ENCODE results near the gene RASAL1.

Gene RASAL1

DNA sequence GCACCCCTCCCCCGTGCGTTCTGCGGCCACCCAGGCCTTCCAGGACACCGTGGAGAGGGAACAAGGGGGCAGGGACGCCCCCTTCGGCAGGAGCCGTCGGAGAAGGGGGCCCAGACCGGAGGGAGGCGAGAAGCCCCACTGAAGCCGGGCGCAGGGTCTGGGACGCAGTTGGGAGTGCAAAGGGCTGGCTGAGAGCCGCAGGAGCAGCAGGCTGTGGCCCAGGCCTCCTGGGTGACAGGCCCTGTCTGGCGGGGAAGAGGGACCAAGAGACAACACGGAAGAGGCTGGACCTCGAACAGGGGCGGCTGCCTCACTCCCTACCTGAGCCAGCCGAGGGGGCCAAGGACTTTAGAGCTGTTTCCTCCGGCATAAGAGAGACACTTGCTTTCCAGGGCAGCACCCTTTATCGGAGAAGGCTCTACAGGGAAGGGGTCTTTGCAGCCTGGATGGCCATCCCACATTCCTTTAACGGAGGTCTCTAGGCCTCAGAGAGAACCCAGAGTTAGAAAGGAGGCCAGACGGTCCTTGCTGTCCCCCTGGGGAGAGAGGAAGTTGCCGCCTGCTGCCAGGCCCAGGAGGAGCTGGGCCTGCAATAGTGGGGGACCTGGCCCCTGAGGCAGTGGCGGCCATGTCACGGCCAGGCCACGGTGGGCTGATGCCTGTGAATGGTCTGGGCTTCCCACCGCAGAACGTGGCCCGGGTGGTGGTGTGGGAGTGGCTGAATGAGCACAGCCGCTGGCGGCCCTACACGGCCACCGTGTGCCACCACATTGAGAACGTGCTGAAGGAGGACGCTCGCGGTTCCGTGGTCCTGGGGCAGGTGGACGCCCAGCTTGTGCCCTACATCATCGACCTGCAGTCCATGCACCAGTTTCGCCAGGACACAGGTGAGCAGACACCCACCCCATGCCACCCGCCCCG, 77.7 kb downstream of the RASAL1 start:
- DNase-seq (ENCODE audit: low read depth, low spot score), result no peak

DNA sequence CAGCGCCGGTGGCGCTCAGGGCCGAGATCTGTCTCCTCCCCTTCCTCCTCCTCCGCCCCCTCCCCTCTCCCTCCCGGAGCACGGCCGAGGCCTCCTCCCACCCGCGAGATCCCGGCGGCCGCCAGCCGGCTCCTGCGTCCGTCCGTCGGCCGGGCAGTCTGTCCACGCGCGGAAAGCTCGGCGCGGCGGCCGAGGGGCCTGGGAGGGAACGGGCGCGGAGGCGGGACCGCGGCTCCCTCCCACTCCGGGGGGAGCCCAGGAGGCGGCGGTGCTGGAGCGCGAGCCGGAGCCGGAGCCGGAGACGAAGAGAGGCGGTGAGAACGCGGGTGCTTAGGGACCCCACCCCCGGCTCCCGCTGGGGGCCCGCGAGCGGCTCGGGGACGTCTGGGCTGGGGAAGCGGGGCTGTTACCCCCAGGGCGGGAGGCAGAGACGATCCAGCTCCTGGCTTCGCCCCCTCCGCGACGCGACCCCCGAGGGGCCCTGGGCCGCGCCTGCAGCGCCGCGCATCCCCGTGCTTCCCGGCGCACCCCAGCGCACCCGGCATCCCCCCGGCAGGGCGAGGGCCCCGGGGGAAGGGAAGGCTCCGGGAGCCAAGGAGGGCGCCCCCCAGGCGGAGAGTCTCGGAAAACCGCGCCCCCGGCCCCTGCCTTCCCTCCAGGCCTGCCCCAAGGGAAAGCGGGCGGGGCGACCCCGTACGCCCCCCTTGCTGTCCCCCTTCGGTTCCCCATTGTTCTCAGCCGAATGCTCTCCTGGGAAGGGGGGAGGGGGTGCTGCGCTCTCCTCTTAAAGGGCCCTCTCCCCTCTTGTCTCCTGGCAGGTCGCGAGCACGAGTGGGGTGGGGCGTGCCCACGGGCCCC, 78.7 kb downstream of the RASAL1 start, which contains the start of gene DTX1:
Gene DTX1 (plus strand): TSS at position 100 of the 858 bp plus-strand sequence. CDS start 1,463 bp downstream, outside the sequence.
- DNase-seq (ENCODE audit: low read depth, low spot score), result no peak

DNA sequence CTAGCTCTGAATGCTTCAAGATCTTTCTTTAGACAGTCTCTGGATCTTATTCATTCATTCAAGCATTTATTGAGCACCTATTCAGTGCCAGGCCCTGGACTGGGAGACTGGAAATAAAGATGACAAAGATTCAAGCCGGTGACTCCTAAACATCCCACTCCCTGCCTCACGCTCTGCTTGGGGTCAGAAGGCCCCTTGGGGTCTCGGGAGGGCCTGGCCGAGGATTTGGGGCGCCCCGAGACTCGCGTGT, 79.3 kb downstream of the RASAL1 start:
- no peak for DNase-seq (ENCODE audit: low read depth, low spot score)

DNA sequence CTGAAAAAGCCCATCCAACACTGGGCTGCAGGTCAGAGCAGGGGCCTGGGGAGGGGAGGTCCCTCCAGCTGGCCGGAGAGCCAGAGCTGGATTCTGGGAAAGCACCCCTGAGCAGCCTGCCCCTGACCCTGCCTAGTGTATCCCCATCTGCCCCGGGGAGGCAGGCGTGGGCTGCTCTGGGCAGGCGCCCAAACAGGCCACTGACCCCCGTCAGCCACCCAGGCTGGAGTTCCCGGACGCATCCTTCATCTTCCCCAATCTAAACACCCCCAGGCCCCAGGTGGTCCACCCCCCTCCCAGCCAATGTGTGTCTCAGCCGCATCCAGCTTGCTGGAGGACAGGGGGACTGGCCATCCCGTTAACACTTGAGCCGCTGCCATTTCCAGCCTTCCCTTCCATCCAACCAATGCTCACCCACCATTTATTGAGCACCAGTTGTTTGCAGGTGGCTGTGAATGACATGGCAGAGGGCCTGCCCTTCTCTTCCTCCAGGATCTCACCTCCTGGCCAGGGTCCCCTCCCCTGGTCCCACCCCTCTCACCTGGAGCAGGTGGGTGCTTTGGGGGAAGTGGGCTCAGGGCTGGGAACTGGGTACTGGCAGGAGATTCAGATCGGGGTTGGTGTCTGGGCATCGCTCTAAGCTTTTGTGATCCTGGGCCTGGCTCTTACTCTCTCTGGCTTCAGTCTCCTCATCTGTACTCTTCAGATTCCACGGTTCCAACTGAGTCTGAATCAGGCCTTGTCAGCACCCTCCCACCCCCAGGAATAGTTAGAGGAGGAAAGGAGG, 79.8 kb downstream of the RASAL1 start:
- no peak for DNase-seq (ENCODE audit: low read depth, low spot score)

DNA sequence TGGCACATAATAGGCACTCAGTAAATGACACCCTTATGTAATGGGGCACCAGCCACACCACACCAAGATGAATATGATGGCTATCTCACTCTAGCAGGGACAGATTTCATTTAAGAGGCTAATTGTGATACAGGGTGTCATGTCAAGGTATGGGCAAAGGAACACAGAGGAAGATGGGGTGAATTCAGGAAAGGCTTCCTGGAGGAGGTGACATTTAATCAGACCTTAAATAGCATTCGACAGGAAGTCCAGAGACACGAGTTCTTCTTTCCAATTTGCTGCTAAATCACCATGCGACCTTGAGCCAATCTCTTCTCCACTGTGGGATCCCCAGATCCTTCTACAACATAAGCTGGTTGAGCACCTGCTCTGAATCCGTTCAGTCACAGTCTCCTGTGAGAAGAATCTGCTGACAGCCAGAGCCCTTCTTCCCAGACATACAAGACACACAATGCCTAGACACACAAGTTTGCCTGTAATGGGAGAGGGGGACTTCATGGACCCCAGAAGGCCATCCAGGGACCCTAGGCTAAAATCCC, 80.5 kb downstream of the RASAL1 start:
- no peak for DNase-seq (ENCODE audit: low read depth, low spot score)

DNA sequence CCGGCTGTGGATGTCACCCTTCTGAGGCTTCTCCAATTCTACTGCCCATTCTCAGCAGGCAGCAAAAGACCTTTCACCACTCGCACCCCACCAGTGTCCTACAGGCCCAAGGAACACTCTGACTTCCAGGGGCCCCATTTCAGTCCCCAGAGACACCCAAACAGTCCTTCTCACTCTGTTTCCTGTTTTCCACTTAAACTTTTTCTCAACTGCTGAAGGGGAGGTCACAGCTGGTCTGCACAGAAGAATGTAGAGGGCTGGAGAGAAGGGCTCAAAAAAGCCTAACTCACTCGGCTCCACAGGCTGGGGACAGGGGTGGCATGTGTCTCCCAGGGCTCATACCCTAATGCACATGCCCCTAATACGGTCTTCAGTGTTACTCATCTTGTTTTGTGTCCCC, 83.2 kb downstream of the RASAL1 start:
- DNase-seq (ENCODE audit: low read depth, low spot score), result no peak

DNA sequence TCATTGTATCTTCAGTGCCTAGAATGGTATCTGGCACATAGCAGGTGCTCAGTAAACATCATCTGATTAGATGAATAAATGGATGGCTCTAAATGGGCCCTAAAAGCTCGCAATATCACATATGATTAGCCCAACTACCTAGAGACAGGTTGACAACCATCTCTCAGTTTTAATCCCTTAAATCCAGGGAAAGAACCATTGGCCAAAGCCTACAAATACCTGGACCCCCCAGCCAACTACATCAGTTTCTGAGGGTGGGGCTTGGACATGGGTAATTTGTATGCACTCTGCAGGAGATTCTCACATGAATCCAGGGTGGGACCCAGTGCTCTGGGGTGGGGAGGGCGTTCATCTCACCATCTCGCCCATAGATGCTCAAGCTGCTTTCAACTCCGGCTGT, 83.8 kb downstream of the RASAL1 start:
- DNase-seq (ENCODE audit: low read depth, low spot score), result no peak

DNA sequence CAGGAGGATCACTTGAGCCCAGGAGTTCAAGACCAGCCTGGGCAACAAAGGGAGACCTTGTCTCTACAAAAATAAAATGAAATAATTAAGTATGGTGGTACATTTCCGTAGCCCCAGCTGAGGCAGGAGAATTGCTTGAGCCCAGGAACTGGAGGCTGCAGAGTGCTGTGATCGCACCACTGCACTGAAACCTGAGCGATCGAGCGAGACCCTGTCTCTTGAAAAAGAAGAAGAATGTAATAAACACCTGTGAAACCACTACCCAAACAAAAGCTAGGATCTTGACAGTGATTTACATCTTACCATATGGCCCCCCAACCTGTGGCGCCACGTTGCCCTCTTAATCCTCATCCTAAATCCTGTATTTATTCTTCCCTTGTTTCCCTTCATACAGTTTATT, 84.8 kb downstream of the RASAL1 start:
- DNase-seq (ENCODE audit: low read depth, low spot score), result no peak

DNA sequence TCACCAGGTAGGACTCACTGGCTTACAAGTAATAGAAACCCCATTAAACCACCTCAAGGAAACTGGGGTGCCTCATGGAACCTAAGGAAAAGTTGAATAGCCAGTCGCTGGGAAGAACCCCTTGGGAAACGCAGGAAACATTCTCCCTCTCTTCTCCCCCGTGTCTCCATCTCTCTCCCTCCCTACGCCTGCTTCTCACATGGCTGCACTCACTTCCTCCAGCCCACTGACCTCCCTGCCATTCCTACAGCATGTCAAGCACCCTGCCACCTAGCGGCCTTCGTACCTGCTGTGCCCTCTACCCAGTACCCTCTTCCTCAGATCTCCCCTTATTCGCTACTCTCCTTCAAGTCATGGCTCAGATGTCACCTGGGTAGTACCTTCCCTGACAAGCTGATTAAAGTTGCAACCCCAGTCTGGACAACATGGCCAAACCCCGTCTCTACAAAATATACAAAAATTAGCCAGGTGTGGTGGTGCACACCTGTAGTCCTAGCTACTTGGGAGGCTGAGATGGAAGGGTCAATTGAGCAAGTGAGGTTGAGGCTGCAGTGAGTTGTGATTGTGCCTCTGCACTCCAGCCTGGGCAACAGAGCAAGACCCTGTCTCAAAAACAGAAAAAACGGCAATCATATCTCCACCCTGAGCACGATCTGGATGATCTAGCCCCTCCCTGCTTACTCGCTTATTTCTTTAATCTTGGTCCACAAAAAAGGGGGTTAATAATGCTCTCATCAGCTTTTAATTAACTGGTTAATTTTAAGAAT, 85.4 kb downstream of the RASAL1 start:
- no peak for DNase-seq (ENCODE audit: low read depth, low spot score)
